HEK293 (cell line): ENCODE results near the gene KLHDC3.
A peak's percentile ranks its signal among the peaks of the same experiment; 100 is the strongest.

ENCODE experiments used
- BCL11A ChIP-seq: fragments of 450-650 bp; formaldehyde crosslinking; IDR thresholded peaks from 2 replicates; pipeline ENCODE4 v1.5.1; 2016; ENCODE audit warnings: low read depth, missing biosample characterization, missing genetic modification characterization
- CTCF ChIP-seq: fragments of 450-650 bp; formaldehyde crosslinking; IDR thresholded peaks from 2 replicates; pipeline ENCODE4 v1.5.1; 2016; ENCODE audit warnings: missing biosample characterization, missing genetic modification characterization
- ELK4 ChIP-seq: IDR thresholded peaks from 2 replicates; pipeline ENCODE4 v1.6.1; 2011; ENCODE audit warnings: mild to moderate bottlenecking, low read depth, low read length, borderline replicate concordance
- KLF9 ChIP-seq: fragments of 450-650 bp; formaldehyde crosslinking; IDR thresholded peaks from 2 replicates; pipeline ENCODE4 v1.5.1; 2016; ENCODE audit warnings: missing biosample characterization, missing genetic modification characterization, low read depth
- PRDM6 ChIP-seq: fragments of 450-650 bp; formaldehyde crosslinking; IDR thresholded peaks from 2 replicates; pipeline ENCODE4 v1.5.1; 2017; ENCODE audit warnings: missing biosample characterization, missing genetic modification characterization
- RBAK ChIP-seq: fragments of 450-650 bp; formaldehyde crosslinking; IDR thresholded peaks from 2 replicates; pipeline ENCODE4 v1.5.1; 2016; ENCODE audit warnings: missing biosample characterization, missing genetic modification characterization
- SCRT1 ChIP-seq: fragments of 450-650 bp; formaldehyde crosslinking; IDR thresholded peaks from 2 replicates; pipeline ENCODE4 v1.5.1; 2016; ENCODE audit warnings: missing biosample characterization, missing genetic modification characterization, borderline replicate concordance
- SP3 ChIP-seq: fragments of 450-650 bp; formaldehyde crosslinking; IDR thresholded peaks from 2 replicates; pipeline ENCODE4 v1.5.1; 2016; ENCODE audit warnings: missing biosample characterization, missing genetic modification characterization
- ZBTB10 ChIP-seq: fragments of 450-650 bp; formaldehyde crosslinking; IDR thresholded peaks from 2 replicates; pipeline ENCODE4 v1.5.1; 2016; ENCODE audit warnings: missing biosample characterization, missing genetic modification characterization
- ZBTB7A ChIP-seq: fragments of 450-650 bp; formaldehyde crosslinking; IDR thresholded peaks from 2 replicates; pipeline ENCODE4 v1.5.1; 2016; ENCODE audit warnings: low read depth, missing biosample characterization, missing genetic modification characterization
- ZEB2 ChIP-seq: fragments of 450-650 bp; formaldehyde crosslinking; IDR thresholded peaks from 2 replicates; pipeline ENCODE4 v1.5.1; 2016; ENCODE audit warnings: missing biosample characterization, missing genetic modification characterization
- ZFP41 ChIP-seq: fragments of 450-650 bp; formaldehyde crosslinking; IDR thresholded peaks from 2 replicates; pipeline ENCODE4 v1.5.1; 2016; ENCODE audit warnings: missing biosample characterization, missing genetic modification characterization, borderline replicate concordance
- ZNF112 ChIP-seq: fragments of 450-650 bp; formaldehyde crosslinking; IDR thresholded peaks from 2 replicates; pipeline ENCODE4 v1.5.0; 2017; ENCODE audit warnings: missing biosample characterization, missing genetic modification characterization
- ZNF211 ChIP-seq: fragments of 450-650 bp; formaldehyde crosslinking; IDR thresholded peaks from 2 replicates; pipeline ENCODE4 v1.5.1; 2016; ENCODE audit warnings: low read depth, missing biosample characterization, missing genetic modification characterization
- ZNF239 ChIP-seq: fragments of 450-650 bp; formaldehyde crosslinking; IDR thresholded peaks from 2 replicates; pipeline ENCODE4 v1.5.1; 2016; ENCODE audit warnings: missing biosample characterization, missing genetic modification characterization
- ZNF335 ChIP-seq: fragments of 450-650 bp; formaldehyde crosslinking; conservative IDR thresholded peaks from 2 replicates; pipeline ENCODE4 v1.5.1; 2016; ENCODE audit warnings: missing biosample characterization, missing genetic modification characterization
- ZNF426 ChIP-seq: fragments of 450-650 bp; formaldehyde crosslinking; IDR thresholded peaks from 2 replicates; pipeline ENCODE4 v1.5.1; 2017; ENCODE audit warnings: missing biosample characterization, missing genetic modification characterization, mild to moderate bottlenecking, inconsistent platforms, moderate library complexity
- ZNF488 ChIP-seq: fragments of 450-650 bp; formaldehyde crosslinking; IDR thresholded peaks from 2 replicates; pipeline ENCODE4 v1.5.1; 2016; ENCODE audit warnings: missing biosample characterization, missing genetic modification characterization
- ZNF560 ChIP-seq: fragments of 450-650 bp; formaldehyde crosslinking; IDR thresholded peaks from 2 replicates; pipeline ENCODE4 v1.5.1; 2017; ENCODE audit warnings: missing biosample characterization, missing genetic modification characterization, borderline replicate concordance
- ZNF561 ChIP-seq: fragments of 450-650 bp; IDR thresholded peaks from 2 replicates; pipeline ENCODE4 v1.5.1; 2018; ENCODE audit warnings: missing biosample characterization, missing genetic modification characterization, borderline replicate concordance
- ZNF623 ChIP-seq: fragments of 450-650 bp; formaldehyde crosslinking; IDR thresholded peaks from 2 replicates; pipeline ENCODE4 v1.5.1; 2016; ENCODE audit warnings: missing biosample characterization, missing genetic modification characterization
- ZNF639 ChIP-seq: fragments of 450-650 bp; formaldehyde crosslinking; IDR thresholded peaks from 2 replicates; pipeline ENCODE4 v1.5.1; 2016; ENCODE audit warnings: missing biosample characterization, missing genetic modification characterization
- ZNF660 ChIP-seq: fragments of 450-650 bp; IDR thresholded peaks from 2 replicates; pipeline ENCODE4 v1.5.1; 2018; ENCODE audit warnings: missing biosample characterization, mild to moderate bottlenecking, missing genetic modification characterization
- ZNF768 ChIP-seq: fragments of 450-650 bp; formaldehyde crosslinking; IDR thresholded peaks from 2 replicates; pipeline ENCODE4 v1.5.1; 2018; ENCODE audit warnings: missing biosample characterization, mild to moderate bottlenecking, missing genetic modification characterization
- ZNF792 ChIP-seq: fragments of 450-650 bp; formaldehyde crosslinking; IDR thresholded peaks from 2 replicates; pipeline ENCODE4 v1.5.1; 2016; ENCODE audit warnings: missing biosample characterization, missing genetic modification characterization
- ZSCAN16 ChIP-seq: fragments of 450-650 bp; formaldehyde crosslinking; IDR thresholded peaks from 2 replicates; pipeline ENCODE4 v1.5.1; 2016; ENCODE audit warnings: missing biosample characterization, missing genetic modification characterization
- ZSCAN5A ChIP-seq: fragments of 450-650 bp; formaldehyde crosslinking; IDR thresholded peaks from 2 replicates; pipeline ENCODE4 v1.5.1; 2016; ENCODE audit warnings: missing biosample characterization, missing genetic modification characterization

KLHDC3 gene

GRCh38 chr6:43021270-43022047, 7.4 kb downstream of the KLHDC3 start, which contains the start of gene RRP36 (continued):
- TF ChIP-seq ELK4 (no peak), ZNF211 (tag by site-specific recombination) (no peak), PRDM6 (tag by site-specific recombination) (no peak), ZBTB7A (no peak), SP3 (tag by site-specific recombination) (peak; percentile 23; the same call in 1 of the 2 replicates), ZSCAN5A (tag by site-specific recombination) (no peak), ZNF561 (tag by site-specific recombination) (peak; percentile 55; the same call in 1 of the 2 replicates), CTCF (no peak), ZFP41 (no peak), ZNF335 (peak; percentile 93), BCL11A (tag by site-specific recombination) (no peak), ZNF639 (tag by site-specific recombination) (no peak; the same call in 1 of the 2 replicates), ZBTB10 (tag by site-specific recombination) (no peak), SCRT1 (tag by site-specific recombination) (no peak), ZNF623 (tag by site-specific recombination) (no peak), ZEB2 (tag by site-specific recombination) (peak; percentile 66), KLF9 (tag by site-specific recombination) (peak; percentile 47; the same call in 1 of the 2 replicates), RBAK (tag by site-specific recombination) (no peak), ZNF112 (tag by site-specific recombination) (no peak), ZNF560 (no peak), ZSCAN16 (tag by site-specific recombination) (no peak), ZNF488 (tag by site-specific recombination) (no peak), ZNF239 (no peak), ZNF792 (tag by site-specific recombination) (no peak), ZNF768 (no peak), ZNF426 (tag by site-specific recombination) (no peak), ZNF660 (tag by site-specific recombination) (peak; percentile 51; the same call in 1 of the 2 replicates)
